NB4 (cell line): ENCODE results near the gene PRR36.

ENCODE experiments used
- DNase-seq: peaks from one replicate; pipeline ENCODE4 v3.0.0; 2010; ENCODE audit warnings: low read depth
- H3K4me3 ChIP-seq: one replicate; pipeline ENCODE4 v1.5.1; 2011; ENCODE audit warnings: mild to moderate bottlenecking, low read depth, low read length, moderate library complexity
- CTCF ChIP-seq: IDR thresholded peaks from one replicate; pipeline ENCODE4 v1.5.1; 2012; ENCODE audit warnings: low read depth, low read length
- MAX ChIP-seq: IDR thresholded peaks from 2 replicates; pipeline ENCODE4 v1.6.1; 2011; ENCODE audit warnings: low read depth, low read length
- MYC ChIP-seq: IDR thresholded peaks from 2 replicates; pipeline ENCODE4 v1.6.1; 2011; ENCODE audit warnings: low read depth, low read length
- POLR2A ChIP-seq: IDR thresholded peaks from 2 replicates; pipeline ENCODE4 v1.6.1; 2011; ENCODE audit warnings: mild to moderate bottlenecking; ENCODE audit not compliant: insufficient read length; ENCODE audit errors: extremely low read depth

PRR36 gene

GRCh38 chr19:7823686-7824301, 50.4 kb downstream of the PRR36 start:
- no peak for TF ChIP-seq MAX
- H3K4me3 ChIP-seq, result no peak overlapping the region
- no peak for DNase-seq

- no peak for DNase-seq
- no peak for TF ChIP-seq MYC
- TF ChIP-seq CTCF, result no peak
- no peak for TF ChIP-seq POLR2A
- TF ChIP-seq MAX, result no peak
- H3K4me3 ChIP-seq, result no peak overlapping the region
These were observed 51.2 kb downstream of the PRR36 start for GRCh38 chr19:7822910-7823515.

GRCh38 chr19:7820588-7820987, 53.6 kb downstream of the PRR36 start:
- DNase-seq, result no peak
- TF ChIP-seq MAX (no peak), MYC (no peak), POLR2A (no peak), CTCF (no peak)

GRCh38 chr19:7819337-7819736, 54.9 kb downstream of the PRR36 start:
- TF ChIP-seq MYC (no peak), MAX (0 out of 2 replicates have a peak, but pooled peaks have one; percentile 13), CTCF (no peak)

More at GRCh38 chr19:7820588-7820987, 53.6 kb downstream of the PRR36 start:
- H3K4me3 ChIP-seq, result no peak overlapping the region

GRCh38 chr19:7818806-7819205, 55.4 kb downstream of the PRR36 start:
- no peak for TF ChIP-seq CTCF
- TF ChIP-seq MYC, result no peak
- no peak for TF ChIP-seq POLR2A
- no peak for TF ChIP-seq MAX
- no peak overlapping the region for H3K4me3 ChIP-seq
- no peak for DNase-seq

More at GRCh38 chr19:7819337-7819736, 54.9 kb downstream of the PRR36 start:
- no peak overlapping the region for H3K4me3 ChIP-seq
- peak; percentile 33 for DNase-seq
